ENCODE data around the gene PVRIG. TPM values are rescaled to one million over a fixed set of nuclear protein-coding genes. Genes with fewer than 3 reads are reported as not detected.
A peak's percentile ranks its signal among the peaks of the same experiment; 100 is the strongest.
"Not testable (repeated sequence)": the region's sequence is repeated elsewhere in the genome, so short reads cannot be mapped to it uniquely, and the experiment has no call there.

PVRIG gene
- total RNA-seq, 1 donor from 2014 or later: not detected

DNA sequence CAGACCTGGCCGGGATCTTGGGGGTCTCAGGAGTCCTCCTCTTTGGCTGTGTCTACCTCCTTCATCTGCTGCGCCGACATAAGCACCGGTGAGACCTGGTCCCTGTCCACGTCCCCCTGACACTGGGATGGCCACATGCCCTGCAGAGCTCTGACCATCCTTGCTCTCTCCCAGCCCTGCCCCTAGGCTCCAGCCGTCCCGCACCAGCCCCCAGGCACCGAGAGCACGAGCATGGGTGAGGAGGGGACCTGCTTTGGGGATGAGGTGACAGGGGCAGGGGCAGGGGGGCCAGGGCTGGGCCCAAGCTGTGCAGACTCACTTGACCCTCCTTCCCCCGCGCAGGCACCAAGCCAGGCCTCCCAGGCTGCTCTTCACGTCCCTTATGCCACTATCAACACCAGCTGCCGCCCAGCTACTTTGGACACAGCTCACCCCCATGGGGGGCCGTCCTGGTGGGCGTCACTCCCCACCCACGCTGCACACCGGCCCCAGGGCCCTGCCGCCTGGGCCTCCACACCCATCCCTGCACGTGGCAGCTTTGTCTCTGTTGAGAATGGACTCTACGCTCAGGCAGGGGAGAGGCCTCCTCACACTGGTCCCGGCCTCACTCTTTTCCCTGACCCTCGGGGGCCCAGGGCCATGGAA is 959 bp downstream of the PVRIG start:
- Mint-ChIP-seq H3K36me3 (ENCODE audit: unreplicated experiment) (no peaks in the 10 kb centered on the region), H3K27me3 (ENCODE audit: unreplicated experiment) (peaks cover 6% of the 10 kb centered on the region), H3K9me3 (ENCODE audit: unreplicated experiment) (no peaks in the 10 kb centered on the region), H3K27ac (ENCODE audit: unreplicated experiment) (no peak overlapping the region), H3K4me3 (ENCODE audit: unreplicated experiment) (no peak overlapping the region), H3K4me1 (ENCODE audit: low read depth, unreplicated experiment) (peaks cover 2% of the 10 kb centered on the region)
- DNase-seq: no peak
- TF ChIP-seq, protein P1, sequence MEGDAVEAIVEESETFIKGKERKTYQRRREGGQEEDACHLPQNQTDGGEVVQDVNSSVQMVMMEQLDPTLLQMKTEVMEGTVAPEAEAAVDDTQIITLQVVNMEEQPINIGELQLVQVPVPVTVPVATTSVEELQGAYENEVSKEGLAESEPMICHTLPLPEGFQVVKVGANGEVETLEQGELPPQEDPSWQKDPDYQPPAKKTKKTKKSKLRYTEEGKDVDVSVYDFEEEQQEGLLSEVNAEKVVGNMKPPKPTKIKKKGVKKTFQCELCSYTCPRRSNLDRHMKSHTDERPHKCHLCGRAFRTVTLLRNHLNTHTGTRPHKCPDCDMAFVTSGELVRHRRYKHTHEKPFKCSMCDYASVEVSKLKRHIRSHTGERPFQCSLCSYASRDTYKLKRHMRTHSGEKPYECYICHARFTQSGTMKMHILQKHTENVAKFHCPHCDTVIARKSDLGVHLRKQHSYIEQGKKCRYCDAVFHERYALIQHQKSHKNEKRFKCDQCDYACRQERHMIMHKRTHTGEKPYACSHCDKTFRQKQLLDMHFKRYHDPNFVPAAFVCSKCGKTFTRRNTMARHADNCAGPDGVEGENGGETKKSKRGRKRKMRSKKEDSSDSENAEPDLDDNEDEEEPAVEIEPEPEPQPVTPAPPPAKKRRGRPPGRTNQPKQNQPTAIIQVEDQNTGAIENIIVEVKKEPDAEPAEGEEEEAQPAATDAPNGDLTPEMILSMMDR (IDR thresholded peaks at IDR 0.05; ENCODE audit: partially characterized antibody, unreplicated experiment): no peak

DNA sequence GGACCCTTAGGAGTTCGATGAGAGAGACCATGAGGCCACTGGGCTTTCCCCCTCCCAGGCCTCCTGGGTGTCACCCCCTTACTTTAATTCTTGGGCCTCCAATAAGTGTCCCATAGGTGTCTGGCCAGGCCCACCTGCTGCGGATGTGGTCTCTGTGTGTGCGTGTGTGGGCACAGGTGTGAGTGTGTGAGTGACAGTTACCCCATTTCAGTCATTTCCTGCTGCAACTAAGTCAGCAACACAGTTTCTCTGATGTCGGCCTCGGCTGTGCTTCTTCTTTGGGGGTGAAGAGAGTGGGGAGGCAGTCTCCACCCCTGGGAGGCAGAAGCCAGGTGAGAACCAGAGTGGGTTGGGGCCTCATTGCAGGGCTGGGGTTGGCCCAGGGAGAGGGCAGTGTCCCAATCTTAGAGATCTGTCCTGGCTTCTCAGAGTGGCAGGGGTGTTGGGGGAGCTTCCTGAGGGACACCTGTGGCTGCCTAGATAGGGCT is 1.5 kb downstream of the PVRIG start:
- no peaks in the 10 kb centered on the region for H3K9me3 Mint-ChIP-seq (ENCODE audit: unreplicated experiment)
- H3K4me1 Mint-ChIP-seq (ENCODE audit: low read depth, unreplicated experiment): peaks cover 2% of the 10 kb centered on the region
- no peak overlapping the region for H3K4me3 Mint-ChIP-seq (ENCODE audit: unreplicated experiment)
- no peaks in the 10 kb centered on the region for H3K36me3 Mint-ChIP-seq (ENCODE audit: unreplicated experiment)
- H3K27ac Mint-ChIP-seq (ENCODE audit: unreplicated experiment): no peak overlapping the region
- H3K27me3 Mint-ChIP-seq (ENCODE audit: unreplicated experiment): peaks cover 6% of the 10 kb centered on the region
- TF ChIP-seq, protein P1 (IDR thresholded peaks at IDR 0.05; ENCODE audit: partially characterized antibody, unreplicated experiment): no peak
- DNase-seq: no peak

DNA sequence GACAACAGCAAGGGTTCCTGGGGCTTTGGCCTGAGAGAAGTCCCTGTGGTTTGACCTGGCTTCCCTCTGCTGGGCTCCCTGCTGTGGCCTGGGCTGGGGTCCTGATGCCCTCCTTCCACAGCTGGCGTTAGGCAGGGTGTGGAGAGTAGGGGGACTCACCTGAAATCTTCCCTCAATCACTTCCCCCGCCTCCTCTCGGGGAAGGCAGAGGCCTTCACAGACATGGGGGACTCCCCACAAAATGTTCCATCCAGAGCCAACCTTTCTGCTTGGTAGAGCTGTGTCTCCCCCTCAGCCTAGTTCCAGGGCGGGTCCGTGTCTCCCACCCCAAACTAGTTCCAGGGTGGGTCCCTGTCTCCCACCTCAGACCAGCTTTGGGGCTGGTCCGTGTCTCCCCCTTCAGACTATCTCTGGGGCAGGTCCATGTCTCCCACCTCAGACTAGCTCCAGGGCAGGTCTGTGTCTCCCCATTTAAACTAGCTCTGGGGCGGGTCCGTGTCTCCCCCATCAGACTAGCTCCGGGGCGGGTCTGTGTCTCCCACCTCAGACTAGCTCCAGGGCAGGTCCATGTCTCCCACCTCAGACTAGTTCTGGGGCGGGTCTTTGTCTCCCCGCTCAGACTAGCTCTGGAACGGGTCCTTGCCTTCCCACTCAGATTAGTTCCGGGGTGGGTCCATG is 2.2 kb downstream of the PVRIG start:
- H3K27me3 Mint-ChIP-seq (ENCODE audit: unreplicated experiment): peaks cover 6% of the 10 kb centered on the region
- TF ChIP-seq, protein P1 (IDR thresholded peaks at IDR 0.05; ENCODE audit: partially characterized antibody, unreplicated experiment): no peak
- H3K4me1 Mint-ChIP-seq (ENCODE audit: low read depth, unreplicated experiment): peaks cover 2% of the 10 kb centered on the region
- DNase-seq: no peak
- H3K27ac Mint-ChIP-seq (ENCODE audit: unreplicated experiment): no peak overlapping the region
- no peaks in the 10 kb centered on the region for H3K36me3 Mint-ChIP-seq (ENCODE audit: unreplicated experiment)
- H3K9me3 Mint-ChIP-seq (ENCODE audit: unreplicated experiment): no peaks in the 10 kb centered on the region
- H3K4me3 Mint-ChIP-seq (ENCODE audit: unreplicated experiment): peak overlapping the region; percentile 42

DNA sequence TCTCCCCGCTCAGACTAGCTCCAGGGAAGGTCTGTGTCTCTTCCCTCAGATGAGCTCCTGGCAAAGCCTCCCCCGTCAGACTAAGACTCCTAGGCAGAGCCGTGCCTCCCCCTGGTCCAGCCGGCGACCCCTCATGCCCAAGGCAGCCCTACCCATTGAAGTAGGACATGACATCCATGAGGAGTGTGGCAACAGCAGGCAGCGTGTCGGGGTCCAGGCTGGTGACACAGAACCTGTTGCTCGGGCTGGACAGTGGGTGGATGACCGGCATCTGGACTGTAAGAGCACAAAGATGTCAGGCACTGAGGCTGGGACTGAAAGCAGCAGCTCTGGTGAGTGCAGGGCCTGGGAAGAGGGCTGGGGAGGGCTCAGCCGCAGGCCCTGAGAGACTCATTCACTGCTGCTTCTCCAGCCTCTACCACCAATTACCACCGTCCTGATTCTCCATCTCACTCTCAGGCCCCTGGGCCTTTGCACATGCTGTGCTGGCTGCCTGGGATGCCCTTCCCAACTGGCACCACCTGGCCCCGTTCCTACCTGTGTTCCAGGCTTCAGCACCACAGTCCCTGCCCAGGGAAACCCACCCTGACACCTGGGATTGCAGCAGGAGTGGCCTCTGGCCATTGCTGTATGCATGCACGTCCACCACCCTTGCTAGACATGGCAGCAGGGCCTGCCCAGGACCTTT is 2.8 kb downstream of the PVRIG start:
- Mint-ChIP-seq H3K27ac (ENCODE audit: unreplicated experiment) (no peak overlapping the region), H3K4me3 (ENCODE audit: unreplicated experiment) (no peak overlapping the region), H3K27me3 (ENCODE audit: unreplicated experiment) (peaks cover 6% of the 10 kb centered on the region), H3K36me3 (ENCODE audit: unreplicated experiment) (no peaks in the 10 kb centered on the region), H3K9me3 (ENCODE audit: unreplicated experiment) (no peaks in the 10 kb centered on the region), H3K4me1 (ENCODE audit: low read depth, unreplicated experiment) (peaks cover 2% of the 10 kb centered on the region)
- no peak for DNase-seq
- TF ChIP-seq, protein P1 (IDR thresholded peaks at IDR 0.05; ENCODE audit: partially characterized antibody, unreplicated experiment): no peak

DNA sequence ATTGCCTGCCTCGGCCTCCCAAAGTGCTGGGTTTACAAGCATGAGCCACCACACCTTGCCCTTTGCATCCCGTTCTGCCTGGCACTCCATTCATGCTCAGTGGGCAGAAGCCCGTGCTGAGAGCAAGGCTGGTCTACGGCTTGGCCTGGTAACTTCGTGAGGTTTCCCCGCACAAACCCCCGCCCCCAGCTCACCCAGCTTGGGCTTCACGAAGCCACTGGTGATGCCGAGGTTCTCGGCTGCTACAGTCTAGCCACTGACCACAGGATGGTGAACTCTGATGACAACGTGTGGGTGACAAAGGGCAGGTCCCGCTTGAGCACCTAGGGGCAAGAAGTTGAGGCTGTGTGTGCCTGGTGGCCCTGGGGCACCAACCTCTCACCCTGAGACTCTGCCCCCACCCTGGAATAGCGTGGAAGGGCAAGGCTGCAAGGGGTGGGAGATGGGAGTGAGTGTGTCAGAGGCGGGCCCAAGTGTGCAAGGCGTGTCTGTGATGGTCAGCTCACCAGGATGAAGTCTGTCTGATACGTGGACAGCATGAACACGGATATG is 3.7 kb downstream of the PVRIG start:
- H3K4me1 Mint-ChIP-seq (ENCODE audit: low read depth, unreplicated experiment); H3K4me3 Mint-ChIP-seq (ENCODE audit: unreplicated experiment); DNase-seq; H3K36me3 Mint-ChIP-seq (ENCODE audit: unreplicated experiment); H3K9me3 Mint-ChIP-seq (ENCODE audit: unreplicated experiment); H3K27me3 Mint-ChIP-seq (ENCODE audit: unreplicated experiment); H3K27ac Mint-ChIP-seq (ENCODE audit: unreplicated experiment): not testable (repeated sequence)

DNA sequence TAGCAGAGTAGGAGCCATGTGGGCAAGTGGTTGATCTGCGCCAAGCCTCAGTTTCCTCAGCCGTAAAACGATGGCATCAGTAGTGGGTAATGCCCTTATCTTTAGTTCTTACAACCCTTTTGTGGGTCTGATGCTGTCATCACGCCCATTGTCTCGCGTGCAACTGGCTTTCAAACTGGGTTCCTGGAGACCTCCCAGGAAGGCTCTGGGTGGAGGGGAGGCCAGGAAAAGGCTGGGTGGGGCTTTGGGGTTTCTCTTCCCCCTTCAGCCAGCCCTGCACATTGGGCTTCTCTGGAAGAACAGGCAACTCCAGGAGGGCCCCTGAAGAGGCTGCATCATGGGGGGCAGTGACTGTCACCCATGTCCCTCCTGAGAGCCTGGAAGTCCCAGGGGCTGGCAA is 5.1 kb downstream of the PVRIG start:
- not testable (repeated sequence) for H3K36me3 Mint-ChIP-seq (ENCODE audit: unreplicated experiment); H3K27me3 Mint-ChIP-seq (ENCODE audit: unreplicated experiment); DNase-seq; H3K4me3 Mint-ChIP-seq (ENCODE audit: unreplicated experiment); H3K27ac Mint-ChIP-seq (ENCODE audit: unreplicated experiment); H3K4me1 Mint-ChIP-seq (ENCODE audit: low read depth, unreplicated experiment); H3K9me3 Mint-ChIP-seq (ENCODE audit: unreplicated experiment)

DNA sequence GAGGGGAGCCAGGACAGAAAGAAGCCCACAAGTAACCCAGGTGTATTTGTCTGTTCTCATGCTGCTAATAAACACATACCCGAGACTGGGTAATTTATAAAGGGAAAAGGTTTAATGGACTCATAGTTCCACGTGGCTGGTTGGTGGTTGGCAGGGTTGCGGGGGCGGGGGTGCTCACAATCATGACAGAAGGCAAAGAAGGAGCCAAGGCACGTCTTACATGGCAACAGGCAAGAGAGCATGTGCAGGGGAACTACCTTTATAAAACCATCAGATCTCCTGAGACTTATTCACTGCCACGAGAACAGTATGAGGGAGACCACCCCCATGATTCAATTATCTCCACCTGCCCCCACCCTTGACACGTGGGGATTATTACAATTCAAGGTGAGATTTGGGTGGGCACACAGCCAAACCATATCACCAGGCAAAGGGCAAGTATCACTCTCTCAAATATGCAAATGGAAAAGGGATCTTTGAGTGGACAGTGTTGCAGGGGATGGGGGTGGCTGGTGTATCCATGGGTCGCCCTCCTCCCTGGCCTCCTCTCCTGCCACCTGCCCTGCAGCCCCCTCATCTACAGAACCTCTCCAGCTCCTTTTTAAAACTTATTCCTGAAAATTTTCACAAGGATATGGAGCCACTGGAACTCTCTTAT is 15.0 kb downstream of the PVRIG start:
- not testable (repeated sequence) for H3K36me3 Mint-ChIP-seq (ENCODE audit: unreplicated experiment); H3K4me1 Mint-ChIP-seq (ENCODE audit: low read depth, unreplicated experiment); H3K9me3 Mint-ChIP-seq (ENCODE audit: unreplicated experiment); DNase-seq; H3K27ac Mint-ChIP-seq (ENCODE audit: unreplicated experiment)
- Mint-ChIP-seq H3K4me3 (ENCODE audit: unreplicated experiment) (peak overlapping the region; percentile 62), H3K27me3 (ENCODE audit: unreplicated experiment) (peaks cover 15% of the 10 kb centered on the region)

Measured in glutamatergic neuron (in vitro differentiated cells).